Neural cell (in vitro differentiated cells): ENCODE measurements around the gene TNFRSF4.

Source experiments
- CTCF ChIP-seq: fragments of 450-650 bp; IDR thresholded peaks from 2 replicates; pipeline ENCODE4 v1.5.1; 2014; ENCODE audit warnings: antibody characterized with exemption, mild to moderate bottlenecking, moderate library complexity; ENCODE audit not compliant: poor library complexity, severe bottlenecking
- EZH2 ChIP-seq: fragments of 200-600, 300-800 bp; shearing (Covaris generic), sonication (generic); IDR thresholded peaks from 2 replicates; pipeline ENCODE4 v1.6.1; 2014; ENCODE audit warnings: antibody characterized with exemption, low read length, borderline replicate concordance, mild to moderate bottlenecking; ENCODE audit not compliant: insufficient read depth, poor library complexity, severe bottlenecking
- MXI1 ChIP-seq: fragments of 450-650 bp; conservative IDR thresholded peaks from 2 replicates; pipeline ENCODE4 v1.6.1; 2014; ENCODE audit warnings: antibody characterized with exemption, mild to moderate bottlenecking; ENCODE audit not compliant: poor library complexity, severe bottlenecking
- POLR2AphosphoS5 ChIP-seq: IDR thresholded peaks from 2 replicates; pipeline ENCODE4 v1.6.1; 2012
- RAD21 ChIP-seq: fragments of 450-650 bp; conservative IDR thresholded peaks from 2 replicates; pipeline ENCODE4 v1.6.1; 2014; ENCODE audit warnings: antibody characterized with exemption, mild to moderate bottlenecking, moderate library complexity
- TAF1 ChIP-seq: IDR thresholded peaks from 2 replicates; pipeline ENCODE4 v1.6.1; 2012; ENCODE audit warnings: low read depth

DNA sequence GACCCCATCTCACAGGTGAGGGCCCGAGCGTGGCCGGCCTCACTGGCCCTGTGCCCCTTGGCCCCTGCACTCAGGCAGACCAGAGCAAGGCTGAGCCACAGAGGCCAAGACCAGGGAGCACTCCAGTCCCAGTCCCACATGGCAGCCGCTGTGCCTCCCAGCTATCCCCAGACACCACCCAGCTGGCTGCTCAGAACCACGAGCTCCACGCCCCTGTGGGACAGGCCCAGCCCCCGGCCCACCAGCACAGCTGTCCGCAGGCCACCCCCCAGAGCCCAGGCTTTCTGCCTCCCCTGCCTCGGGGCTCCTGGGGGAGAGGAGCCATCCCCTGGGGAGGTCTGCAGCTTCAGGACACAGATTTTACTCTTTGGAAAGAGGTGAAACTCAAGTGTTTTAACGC, 41.7 kb upstream of the TNFRSF4 start:
- TF ChIP-seq CTCF (no peak), POLR2AphosphoS5 (no peak), RAD21 (no peak), EZH2 (no peak), TAF1 (no peak), MXI1 (no peak)
